Activated CD4-positive, alpha-beta T cell treated with anti-CD3 and anti-CD28 coated beads, Interleukin-2, Interleukin-4, amounts not matched to agents 100 ng/mL and 50 ng/mL, durations not matched to agents 16 hours and 8 hours (primary cell): ENCODE measurements around the gene KIAA0319L.
"Not testable (repeated sequence)": the region's sequence is repeated elsewhere in the genome, so short reads cannot be mapped to it uniquely, and the experiment has no call there.

ENCODE experiments used
- DNase-seq: peaks from one replicate; pipeline ENCODE4 v3.0.0-alpha.2; 2020; ENCODE audit warnings: low spot score

Gene KIAA0319L

GRCh38 chr1:35557118-35557610, at the start of gene KIAA0319L:
KIAA0319L (minus strand) TSS chr1:35557403; CDS start chr1:35554491, 2,912 bp downstream.
- DNase-seq = peak; percentile 81

GRCh38 chr1:35605867-35606182, 48.6 kb upstream of the KIAA0319L start:
- no peak for DNase-seq

GRCh38 chr1:35605071-35605866, 48.1 kb upstream of the KIAA0319L start:
- DNase-seq = no peak

GRCh38 chr1:35603941-35604340, 46.7 kb upstream of the KIAA0319L start:
- DNase-seq = no peak

GRCh38 chr1:35603468-35603867, 46.3 kb upstream of the KIAA0319L start:
- DNase-seq = no peak

- no peak for DNase-seq
Measured at GRCh38 chr1:35600593-35600992, 43.4 kb upstream of the KIAA0319L start.

- DNase-seq = no peak
Measured at GRCh38 chr1:35599411-35599810, 42.2 kb upstream of the KIAA0319L start.

- no peak for DNase-seq
Measured at GRCh38 chr1:35598895-35599294, 41.7 kb upstream of the KIAA0319L start.

- DNase-seq = no peak
Measured at GRCh38 chr1:35597870-35598269, 40.7 kb upstream of the KIAA0319L start.

- no peak for DNase-seq
Measured at GRCh38 chr1:35595684-35596083, 38.5 kb upstream of the KIAA0319L start.

GRCh38 chr1:35594005-35594760, 37.0 kb upstream of the KIAA0319L start:
- DNase-seq = no peak

GRCh38 chr1:35592991-35593769, 36.0 kb upstream of the KIAA0319L start:
- DNase-seq = peak; percentile 9

GRCh38 chr1:35591211-35591610, 34.0 kb upstream of the KIAA0319L start:
- no peak for DNase-seq

GRCh38 chr1:35590476-35591040, 33.4 kb upstream of the KIAA0319L start:
- no peak for DNase-seq

GRCh38 chr1:35589516-35590427, 32.6 kb upstream of the KIAA0319L start:
- no peak for DNase-seq

- DNase-seq = no peak
Measured at GRCh38 chr1:35588197-35588910, 31.2 kb upstream of the KIAA0319L start.

GRCh38 chr1:35587736-35588135, 30.5 kb upstream of the KIAA0319L start:
- no peak for DNase-seq

GRCh38 chr1:35586808-35587207, 29.6 kb upstream of the KIAA0319L start:
- DNase-seq = no peak

- DNase-seq = not testable (repeated sequence)
Measured at GRCh38 chr1:35585805-35586204, 28.6 kb upstream of the KIAA0319L start.

GRCh38 chr1:35585281-35585680, 28.1 kb upstream of the KIAA0319L start:
- no peak for DNase-seq
